ENCODE measurements around the gene FAM171A1. TPM values are rescaled to one million over a fixed set of nuclear protein-coding genes. Genes with fewer than 3 reads are reported as not detected.

Gene FAM171A1
- total and polyA plus RNA-seq, 4 donors, result 28.7 to 74.9 (median 56.4) TPM

GRCh38 chr10:15200626-15201025, 170.5 kb downstream of the FAM171A1 start:
- DNase-seq (ENCODE audit: low read depth in 4 of 6, low spot score in 6 of 6), result no peak

GRCh38 chr10:15197911-15198310, 173.2 kb downstream of the FAM171A1 start:
- Histone ChIP-seq H3K9me3 (ENCODE audit: control insufficient read depth, insufficient read depth, low read length) (no peaks in the 10 kb centered on the region), H3K27me3 (ENCODE audit: control insufficient read depth, insufficient read depth, low read length) (no peaks in the 10 kb centered on the region), H3K4me1 (ENCODE audit: control insufficient read depth, insufficient read depth, low read length) (no peaks in the 10 kb centered on the region), H3K36me3 (ENCODE audit: control insufficient read depth, insufficient read depth, low read length) (no peaks in the 10 kb centered on the region), H3K27ac (ENCODE audit: low read depth, low read length) (no peak overlapping the region), H3K4me3 (ENCODE audit: low read depth, low read length) (no peak overlapping the region)
- no peak for DNase-seq (ENCODE audit: low read depth in 4 of 6, low spot score in 6 of 6)
- 69% methylated on average over 2 of the region's 4 CpGs for WGBS (ENCODE audit: insufficient coverage)

More at GRCh38 chr10:15200626-15201025, 170.5 kb downstream of the FAM171A1 start:
- WGBS (ENCODE audit: insufficient coverage), result no CpG with 5 or more reads among the region's 2 CpGs
- no peaks in the 10 kb centered on the region for H3K27me3 ChIP-seq (ENCODE audit: control insufficient read depth, insufficient read depth, low read length)
- no peaks in the 10 kb centered on the region for H3K4me1 ChIP-seq (ENCODE audit: control insufficient read depth, insufficient read depth, low read length)
- H3K27ac ChIP-seq (ENCODE audit: low read depth, low read length), result no peak overlapping the region
- H3K9me3 ChIP-seq (ENCODE audit: control insufficient read depth, insufficient read depth, low read length), result no peaks in the 10 kb centered on the region
- H3K36me3 ChIP-seq (ENCODE audit: control insufficient read depth, insufficient read depth, low read length), result peaks cover 3% of the 10 kb centered on the region
- H3K4me3 ChIP-seq (ENCODE audit: low read depth, low read length), result no peak overlapping the region

- H3K4me1 ChIP-seq (ENCODE audit: control insufficient read depth, insufficient read depth, low read length), result no peaks in the 10 kb centered on the region
These were observed 173.8 kb downstream of the FAM171A1 start for GRCh38 chr10:15197276-15197675.

GRCh38 chr10:15196021-15196834, 174.9 kb downstream of the FAM171A1 start:
- no peaks in the 10 kb centered on the region for H3K27me3 ChIP-seq (ENCODE audit: control insufficient read depth, insufficient read depth, low read length)

More at GRCh38 chr10:15197276-15197675, 173.8 kb downstream of the FAM171A1 start:
- Histone ChIP-seq H3K27ac (ENCODE audit: low read depth, low read length) (no peak overlapping the region), H3K9me3 (ENCODE audit: control insufficient read depth, insufficient read depth, low read length) (no peaks in the 10 kb centered on the region), H3K4me3 (ENCODE audit: low read depth, low read length) (no peak overlapping the region), H3K27me3 (ENCODE audit: control insufficient read depth, insufficient read depth, low read length) (no peaks in the 10 kb centered on the region), H3K36me3 (ENCODE audit: control insufficient read depth, insufficient read depth, low read length) (no peaks in the 10 kb centered on the region)
- DNase-seq (ENCODE audit: low read depth in 4 of 6, low spot score in 6 of 6), result no peak
- no CpG with 5 or more reads among the region's 2 CpGs for WGBS (ENCODE audit: insufficient coverage)

GRCh38 chr10:15189133-15189885, 181.8 kb downstream of the FAM171A1 start:
- no peak overlapping the region for H3K27ac ChIP-seq (ENCODE audit: low read depth, low read length)
- 90% methylated on average over 6 of the region's 11 CpGs for WGBS (ENCODE audit: insufficient coverage)
- no peaks in the 10 kb centered on the region for H3K4me1 ChIP-seq (ENCODE audit: control insufficient read depth, insufficient read depth, low read length)
- no peak for DNase-seq (ENCODE audit: low read depth in 4 of 6, low spot score in 6 of 6)
- peaks cover 2% of the 10 kb centered on the region for H3K36me3 ChIP-seq (ENCODE audit: control insufficient read depth, insufficient read depth, low read length)
- H3K27me3 ChIP-seq (ENCODE audit: control insufficient read depth, insufficient read depth, low read length), result no peaks in the 10 kb centered on the region
- no peak overlapping the region for H3K4me3 ChIP-seq (ENCODE audit: low read depth, low read length)
- no peaks in the 10 kb centered on the region for H3K9me3 ChIP-seq (ENCODE audit: control insufficient read depth, insufficient read depth, low read length)

More at GRCh38 chr10:15196021-15196834, 174.9 kb downstream of the FAM171A1 start:
- Histone ChIP-seq H3K36me3 (ENCODE audit: control insufficient read depth, insufficient read depth, low read length) (no peaks in the 10 kb centered on the region), H3K4me1 (ENCODE audit: control insufficient read depth, insufficient read depth, low read length) (no peaks in the 10 kb centered on the region), H3K9me3 (ENCODE audit: control insufficient read depth, insufficient read depth, low read length) (no peaks in the 10 kb centered on the region), H3K27ac (ENCODE audit: low read depth, low read length) (no peak overlapping the region), H3K4me3 (ENCODE audit: low read depth, low read length) (no peak overlapping the region)
- peak in 1 of 6 donors; percentile 16 for DNase-seq (ENCODE audit: low read depth in 4 of 6, low spot score in 6 of 6)
- 83% methylated on average over 10 of the region's 12 CpGs for WGBS (ENCODE audit: insufficient coverage)

GRCh38 chr10:15188603-15189002, 182.5 kb downstream of the FAM171A1 start:
- no peak overlapping the region for H3K4me3 ChIP-seq (ENCODE audit: low read depth, low read length)
- no peaks in the 10 kb centered on the region for H3K4me1 ChIP-seq (ENCODE audit: control insufficient read depth, insufficient read depth, low read length)
- DNase-seq (ENCODE audit: low read depth in 4 of 6, low spot score in 6 of 6), result no peak
- no CpG with 5 or more reads among the region's 5 CpGs for WGBS (ENCODE audit: insufficient coverage)
- H3K27ac ChIP-seq (ENCODE audit: low read depth, low read length), result no peak overlapping the region
- H3K27me3 ChIP-seq (ENCODE audit: control insufficient read depth, insufficient read depth, low read length), result no peaks in the 10 kb centered on the region
- H3K9me3 ChIP-seq (ENCODE audit: control insufficient read depth, insufficient read depth, low read length), result no peaks in the 10 kb centered on the region
- H3K36me3 ChIP-seq (ENCODE audit: control insufficient read depth, insufficient read depth, low read length), result peaks cover 2% of the 10 kb centered on the region

GRCh38 chr10:15183689-15184481, 187.2 kb downstream of the FAM171A1 start:
- no peak overlapping the region for H3K27ac ChIP-seq (ENCODE audit: low read depth, low read length)
- no peak for DNase-seq (ENCODE audit: low read depth in 4 of 6, low spot score in 6 of 6)
- no peak overlapping the region for H3K4me3 ChIP-seq (ENCODE audit: low read depth, low read length)
- H3K9me3 ChIP-seq (ENCODE audit: control insufficient read depth, insufficient read depth, low read length), result no peaks in the 10 kb centered on the region
- 90% methylated on average over 5 of the region's 11 CpGs for WGBS (ENCODE audit: insufficient coverage)
- H3K4me1 ChIP-seq (ENCODE audit: control insufficient read depth, insufficient read depth, low read length), result no peaks in the 10 kb centered on the region
- H3K36me3 ChIP-seq (ENCODE audit: control insufficient read depth, insufficient read depth, low read length), result peaks cover 2% of the 10 kb centered on the region
- no peaks in the 10 kb centered on the region for H3K27me3 ChIP-seq (ENCODE audit: control insufficient read depth, insufficient read depth, low read length)

- H3K4me3 ChIP-seq (ENCODE audit: low read depth, low read length), result no peak overlapping the region
- no peaks in the 10 kb centered on the region for H3K4me1 ChIP-seq (ENCODE audit: control insufficient read depth, insufficient read depth, low read length)
- WGBS (ENCODE audit: insufficient coverage), result 97% methylated on average over 5 of the region's 8 CpGs
- H3K9me3 ChIP-seq (ENCODE audit: control insufficient read depth, insufficient read depth, low read length), result no peaks in the 10 kb centered on the region
- H3K36me3 ChIP-seq (ENCODE audit: control insufficient read depth, insufficient read depth, low read length), result peaks cover 2% of the 10 kb centered on the region
- DNase-seq (ENCODE audit: low read depth in 4 of 6, low spot score in 6 of 6), result peak in 1 of 6 donors; percentile 87
- H3K27ac ChIP-seq (ENCODE audit: low read depth, low read length), result no peak overlapping the region
- no peaks in the 10 kb centered on the region for H3K27me3 ChIP-seq (ENCODE audit: control insufficient read depth, insufficient read depth, low read length)
These were observed 188.4 kb downstream of the FAM171A1 start for GRCh38 chr10:15182540-15183207.

Measured in spinal cord (tissue), 10 donors.